RWPE1 (cell line): Measurements from ENCODE around the gene IQGAP2.

Experiments used
- CTCF ChIA-PET: fragments of 350-600 bp; sonication (Branson Sonifier 250); formaldehyde crosslinking; extraction: SDS; loops from one replicate; lab custom pipeline; 2021; lab: Yijun Ruan, JAX
- POLR2A ChIA-PET: fragments of 400-600 bp; formaldehyde crosslinking; extraction: SDS; loops from one replicate; lab custom pipeline; 2020; ENCODE audit warnings: antibody characterized with exemption; ENCODE audit not compliant: low non-redundant PET; lab: Yijun Ruan, JAX
- DNase-seq: peaks from one replicate; pipeline ENCODE4 v3.0.0; 2012; ENCODE audit warnings: low spot score
- H3K27ac ChIP-seq: fragments of 450-650 bp; 2 replicates; pipeline ENCODE4 v1.5.1; 2017
- CTCF ChIP-seq: fragments of 450-650 bp; conservative IDR thresholded peaks from 2 replicates; pipeline ENCODE4 v1.5.1; 2017; ENCODE audit warnings: low read depth, mild to moderate bottlenecking

The IQGAP2 gene

GRCh38 chr5:76664079-76664478, 261.0 kb downstream of the IQGAP2 start:
- DNase-seq: no peak
- CTCF ChIA-PET: no interaction called here
- POLR2A ChIA-PET: no interaction called here
- no peak overlapping the region for H3K27ac ChIP-seq
- no peak for TF ChIP-seq CTCF

DNA sequence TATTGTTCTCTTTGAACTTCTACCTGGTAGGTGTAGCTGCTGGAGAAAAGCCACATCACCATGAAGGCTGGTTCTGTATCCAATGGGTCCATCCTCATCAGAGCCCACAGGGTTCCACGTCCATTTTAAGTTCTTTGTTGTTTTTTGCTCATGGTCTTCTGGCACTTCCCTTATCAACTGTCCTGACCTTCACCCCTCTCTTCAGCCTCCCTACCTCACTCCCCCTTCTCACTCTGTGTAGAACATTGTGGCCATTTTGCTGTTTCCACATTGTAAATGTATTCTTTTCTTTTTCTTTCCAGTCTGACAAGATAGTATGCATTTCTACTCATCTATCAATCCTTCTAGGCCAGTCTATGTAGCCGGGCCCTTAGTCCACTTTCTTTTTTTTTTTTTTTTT, 264.4 kb downstream of the IQGAP2 start:
- POLR2A ChIA-PET: no interaction called here
- no peak for DNase-seq
- CTCF ChIA-PET: interaction anchor here (0.6 kb wide), 1 partner anchor 27 kb away, joined by 3 read pairs; no protein-coding TSS in a partner anchor
- no peak overlapping the region for H3K27ac ChIP-seq
- TF ChIP-seq CTCF: no peak

- H3K27ac ChIP-seq: no peak overlapping the region
- TF ChIP-seq CTCF: no peak
- ChIA-PET POLR2A (no interaction called here), CTCF (interaction anchor here (0.8 to 1.3 kb wide), 2 partner anchors 35 to 1211 kb away, joined by 3 to 5 read pairs; no protein-coding TSS in a partner anchor)
- no peak for DNase-seq
Observed at GRCh38 chr5:76669245-76669644, 266.2 kb downstream of the IQGAP2 start.

DNA sequence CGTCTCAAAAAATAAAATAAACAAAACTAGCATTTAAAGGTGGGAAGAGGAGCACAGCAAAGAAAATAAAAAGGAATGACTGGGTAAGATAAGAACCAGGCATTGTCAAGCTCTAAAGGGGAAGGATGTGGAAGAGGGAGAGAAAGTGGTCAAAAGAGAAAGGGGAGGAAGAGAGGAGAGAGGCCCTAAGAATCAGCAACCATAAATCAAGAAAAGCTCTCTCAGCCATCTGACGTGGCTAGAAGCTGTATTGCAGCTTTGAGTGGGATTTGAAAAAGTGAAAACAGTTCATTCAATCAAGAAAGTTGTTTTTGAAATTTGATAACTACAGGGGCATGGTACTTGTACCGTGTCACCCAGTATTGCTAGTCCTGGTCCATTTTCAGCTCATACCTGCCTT, 267.4 kb downstream of the IQGAP2 start:
- H3K27ac ChIP-seq: no peak overlapping the region
- no peak for DNase-seq
- POLR2A ChIA-PET: no interaction called here
- TF ChIP-seq CTCF: no peak
- CTCF ChIA-PET: interaction anchor here (0.5 kb wide), 1 partner anchor 1903 kb away, joined by 3 read pairs; no protein-coding TSS in a partner anchor

- ChIA-PET POLR2A (no interaction called here), CTCF (interaction anchor here (0.6 kb wide), 1 partner anchor 46 kb away, joined by 5 read pairs; no protein-coding TSS in a partner anchor)
- no peak for TF ChIP-seq CTCF
- DNase-seq: no peak
- H3K27ac ChIP-seq: no peak overlapping the region
Observed at GRCh38 chr5:76672242-76672641, 269.2 kb downstream of the IQGAP2 start.

- no peak for DNase-seq
- H3K27ac ChIP-seq: no peak overlapping the region
- POLR2A ChIA-PET: no interaction called here
- CTCF ChIA-PET: interaction anchor here (0.6 kb wide), 1 partner anchor 172 kb away, joined by 4 read pairs; no protein-coding TSS in a partner anchor
- TF ChIP-seq CTCF: no peak
Observed at GRCh38 chr5:76673125-76673524, 270.0 kb downstream of the IQGAP2 start.
